ENCODE results near the gene CEP104.

The CEP104 gene

GRCh38 chr1:3772715-3773571 lies 84.1 kb downstream of the CEP104 start, which contains the start of gene SMIM1:
Gene SMIM1 (plus strand): TSS chr1:3772749. CDS start chr1:3775374, 2,625 bp downstream.
- TF ChIP-seq CTCF (conservative IDR thresholded peaks at IDR 0.05; ENCODE audit: control insufficient read depth, insufficient read depth, low read depth, low read length), result no peak
- no peak for DNase-seq (ENCODE audit: low read depth)
- H3K4me3 ChIP-seq (ENCODE audit: control insufficient read depth, low read depth, low read length), result peak within 1 kb of the TSS; percentile 31

- TF ChIP-seq CTCF (conservative IDR thresholded peaks at IDR 0.05; ENCODE audit: control insufficient read depth, insufficient read depth, low read depth, low read length), result no peak
- peak; percentile 35 for DNase-seq (ENCODE audit: low read depth)
Measured at GRCh38 chr1:3772027-3772714, 84.8 kb downstream of the CEP104 start.

GRCh38 chr1:3771108-3772026 lies 85.6 kb downstream of the CEP104 start:
- TF ChIP-seq CTCF (conservative IDR thresholded peaks at IDR 0.05; ENCODE audit: control insufficient read depth, insufficient read depth, low read depth, low read length), result no peak
- peak overlapping the region; percentile 31 for H3K4me3 ChIP-seq (ENCODE audit: control insufficient read depth, low read depth, low read length)
- DNase-seq (ENCODE audit: low read depth), result no peak

More at GRCh38 chr1:3772027-3772714, 84.8 kb downstream of the CEP104 start:
- H3K4me3 ChIP-seq (ENCODE audit: control insufficient read depth, low read depth, low read length), result peak overlapping the region; percentile 31

- TF ChIP-seq CTCF (conservative IDR thresholded peaks at IDR 0.05; ENCODE audit: control insufficient read depth, insufficient read depth, low read depth, low read length), result no peak
- no peak overlapping the region for H3K4me3 ChIP-seq (ENCODE audit: control insufficient read depth, low read depth, low read length)
- no peak for DNase-seq (ENCODE audit: low read depth)
Measured at GRCh38 chr1:3770047-3770765, 86.8 kb downstream of the CEP104 start.

- no peak overlapping the region for H3K4me3 ChIP-seq (ENCODE audit: control insufficient read depth, low read depth, low read length)
- no peak for TF ChIP-seq CTCF (conservative IDR thresholded peaks at IDR 0.05; ENCODE audit: control insufficient read depth, insufficient read depth, low read depth, low read length)
- DNase-seq (ENCODE audit: low read depth), result no peak
Measured at GRCh38 chr1:3768811-3769390, 88.1 kb downstream of the CEP104 start.

All from fibroblast of mammary gland (primary cell).